ENCODE measurements around the gene SMIM20. TPM values are rescaled to one million over a fixed set of nuclear protein-coding genes. Genes with fewer than 3 reads are reported as not detected.

SMIM20 gene
- total RNA-seq, 1 experiment from 2014 or later: 27.0 TPM

DNA sequence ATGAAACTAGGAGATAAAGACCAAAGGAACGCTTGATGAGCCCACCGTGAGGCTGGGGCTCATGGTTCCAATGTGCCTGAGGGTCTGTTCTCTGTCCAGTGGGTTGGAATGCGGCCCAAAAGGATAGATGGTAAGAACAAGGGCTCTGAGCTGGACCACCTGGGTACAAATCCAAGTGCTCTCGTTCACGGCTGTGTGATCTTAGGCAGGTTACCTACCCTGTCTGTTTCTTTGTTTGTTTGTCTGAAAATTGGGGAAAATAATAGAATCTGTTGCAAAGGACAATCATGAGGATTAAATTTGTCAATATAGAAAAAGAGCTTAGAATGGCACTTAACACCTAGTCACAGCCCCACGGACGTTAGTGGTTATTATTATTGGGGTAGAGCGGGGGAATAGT is 36.0 kb downstream of the SMIM20 start:
- ChIA-PET POLR2A (ENCODE audit: unreplicated experiment) (interaction anchor here (0.7 kb wide), 1 partner anchor 84 kb away, joined by 4 read pairs; no protein-coding TSS in a partner anchor), CTCF (no interaction called here)
- ATAC-seq (no peak), DNase-seq (no peak)
- H3F3A ChIP-seq (ENCODE audit: low read length, unreplicated experiment): no peaks in the 10 kb centered on the region
- H3K4me1 ChIP-seq (ENCODE audit: insufficient read depth, low read length): peaks cover 12% of the 10 kb centered on the region
- no peak overlapping the region for H2AFZ ChIP-seq (ENCODE audit: low read length)
- no peaks in the 10 kb centered on the region for H4K20me1 ChIP-seq (ENCODE audit: low read length)
- intact Hi-C loops (cut with micrococcal nuclease): no loop called here
- no peaks in the 10 kb centered on the region for H3K9me3 ChIP-seq (ENCODE audit: low read length)
- H3K9ac ChIP-seq (ENCODE audit: low read length): no peak overlapping the region
- H3K9me2 ChIP-seq (replicated peaks; ENCODE audit: low read length): no peaks in the 10 kb centered on the region
- BruUV-seq (replicated peaks): no TSS peak
- H3K36me3 ChIP-seq (ENCODE audit: low read depth, low read length): no peaks in the 10 kb centered on the region
- no peak overlapping the region for H3K4me3 ChIP-seq (ENCODE audit: low read length)
- no peak overlapping the region for H3K27ac ChIP-seq (ENCODE audit: low read length)
- H3K4me2 ChIP-seq (ENCODE audit: low read length): no peak overlapping the region
- no peaks in the 10 kb centered on the region for H3K27me3 ChIP-seq (ENCODE audit: low read length)
- TF ChIP-seq, protein P1, sequence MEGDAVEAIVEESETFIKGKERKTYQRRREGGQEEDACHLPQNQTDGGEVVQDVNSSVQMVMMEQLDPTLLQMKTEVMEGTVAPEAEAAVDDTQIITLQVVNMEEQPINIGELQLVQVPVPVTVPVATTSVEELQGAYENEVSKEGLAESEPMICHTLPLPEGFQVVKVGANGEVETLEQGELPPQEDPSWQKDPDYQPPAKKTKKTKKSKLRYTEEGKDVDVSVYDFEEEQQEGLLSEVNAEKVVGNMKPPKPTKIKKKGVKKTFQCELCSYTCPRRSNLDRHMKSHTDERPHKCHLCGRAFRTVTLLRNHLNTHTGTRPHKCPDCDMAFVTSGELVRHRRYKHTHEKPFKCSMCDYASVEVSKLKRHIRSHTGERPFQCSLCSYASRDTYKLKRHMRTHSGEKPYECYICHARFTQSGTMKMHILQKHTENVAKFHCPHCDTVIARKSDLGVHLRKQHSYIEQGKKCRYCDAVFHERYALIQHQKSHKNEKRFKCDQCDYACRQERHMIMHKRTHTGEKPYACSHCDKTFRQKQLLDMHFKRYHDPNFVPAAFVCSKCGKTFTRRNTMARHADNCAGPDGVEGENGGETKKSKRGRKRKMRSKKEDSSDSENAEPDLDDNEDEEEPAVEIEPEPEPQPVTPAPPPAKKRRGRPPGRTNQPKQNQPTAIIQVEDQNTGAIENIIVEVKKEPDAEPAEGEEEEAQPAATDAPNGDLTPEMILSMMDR (conservative IDR thresholded peaks at IDR 0.05; ENCODE audit: low read depth, low read length): no peak
- TF ChIP-seq EZH2phosphoT487 (IDR thresholded peaks at IDR 0.05; ENCODE audit: borderline replicate concordance, low read length): no peak
- no peak for TF ChIP-seq EZH2 (IDR thresholded peaks at IDR 0.05; ENCODE audit: low read length, unreplicated experiment)
- H3K79me2 ChIP-seq (ENCODE audit: low read length): no peaks in the 10 kb centered on the region

DNA sequence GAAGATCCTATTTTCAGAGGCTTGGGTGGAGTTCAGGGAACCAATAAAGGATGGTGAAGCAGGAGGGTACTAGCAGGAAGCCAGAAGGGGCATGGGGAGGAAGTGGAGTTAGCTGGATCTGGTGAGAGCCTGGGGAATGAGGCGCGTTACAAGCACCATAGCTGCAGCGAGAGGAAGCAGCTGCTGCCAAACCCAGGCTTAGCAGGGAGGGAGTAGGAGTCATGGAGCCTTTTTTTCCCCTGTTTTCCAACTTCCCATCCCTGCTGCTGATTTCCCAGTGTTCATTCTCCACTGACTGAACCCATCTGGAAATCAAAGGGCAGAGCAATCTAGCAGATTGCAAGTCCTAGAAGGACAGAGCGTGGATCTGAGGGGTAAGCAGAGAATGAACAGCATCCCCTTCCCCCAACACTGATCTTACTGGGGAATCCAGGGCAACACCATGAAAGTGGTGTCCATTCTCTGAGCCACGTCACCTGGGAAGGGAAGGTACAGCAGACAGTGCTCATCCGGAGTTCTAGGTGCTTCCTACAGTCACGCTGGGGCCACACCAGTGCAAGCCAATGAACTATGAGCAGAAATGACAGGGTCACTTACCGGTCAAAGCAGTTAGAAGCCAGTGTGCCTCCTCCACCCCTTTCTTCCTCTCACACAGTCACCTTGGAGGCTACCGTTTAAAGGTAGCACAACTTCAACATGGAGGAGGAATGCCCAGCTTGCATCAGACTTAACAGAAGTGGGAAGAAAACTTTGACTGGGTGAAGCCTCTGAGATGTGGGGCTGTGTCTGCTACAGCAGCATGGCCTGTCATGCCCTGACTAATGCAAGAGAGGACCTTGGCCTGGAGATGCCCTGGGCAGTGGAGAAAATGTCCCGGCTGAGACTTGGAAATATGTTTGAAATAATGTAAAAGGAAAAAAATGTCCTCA is 36.7 kb downstream of the SMIM20 start:
- no peaks in the 10 kb centered on the region for H4K20me1 ChIP-seq (ENCODE audit: low read length)
- H2AFZ ChIP-seq (ENCODE audit: low read length): no peak overlapping the region
- no peak for DNase-seq
- ChIA-PET CTCF (no interaction called here), POLR2A (ENCODE audit: unreplicated experiment) (no interaction called here)
- H3K27ac ChIP-seq (ENCODE audit: low read length): no peak overlapping the region
- H3K9me3 ChIP-seq (ENCODE audit: low read length): no peaks in the 10 kb centered on the region
- H3K9me2 ChIP-seq (replicated peaks; ENCODE audit: low read length): no peaks in the 10 kb centered on the region
- no TSS peak for BruUV-seq (replicated peaks)
- intact Hi-C loops (cut with micrococcal nuclease): no loop called here
- H3K4me2 ChIP-seq (ENCODE audit: low read length): no peak overlapping the region
- no peaks in the 10 kb centered on the region for H3K27me3 ChIP-seq (ENCODE audit: low read length)
- ATAC-seq: no peak
- H3K36me3 ChIP-seq (ENCODE audit: low read depth, low read length): no peaks in the 10 kb centered on the region
- peaks cover 12% of the 10 kb centered on the region for H3K4me1 ChIP-seq (ENCODE audit: insufficient read depth, low read length)
- H3K9ac ChIP-seq (ENCODE audit: low read length): no peak overlapping the region
- H3K4me3 ChIP-seq (ENCODE audit: low read length): no peak overlapping the region
- TF ChIP-seq EZH2phosphoT487 (IDR thresholded peaks at IDR 0.05; ENCODE audit: borderline replicate concordance, low read length): no peak
- H3F3A ChIP-seq (ENCODE audit: low read length, unreplicated experiment): no peaks in the 10 kb centered on the region
- H3K79me2 ChIP-seq (ENCODE audit: low read length): no peaks in the 10 kb centered on the region

DNA sequence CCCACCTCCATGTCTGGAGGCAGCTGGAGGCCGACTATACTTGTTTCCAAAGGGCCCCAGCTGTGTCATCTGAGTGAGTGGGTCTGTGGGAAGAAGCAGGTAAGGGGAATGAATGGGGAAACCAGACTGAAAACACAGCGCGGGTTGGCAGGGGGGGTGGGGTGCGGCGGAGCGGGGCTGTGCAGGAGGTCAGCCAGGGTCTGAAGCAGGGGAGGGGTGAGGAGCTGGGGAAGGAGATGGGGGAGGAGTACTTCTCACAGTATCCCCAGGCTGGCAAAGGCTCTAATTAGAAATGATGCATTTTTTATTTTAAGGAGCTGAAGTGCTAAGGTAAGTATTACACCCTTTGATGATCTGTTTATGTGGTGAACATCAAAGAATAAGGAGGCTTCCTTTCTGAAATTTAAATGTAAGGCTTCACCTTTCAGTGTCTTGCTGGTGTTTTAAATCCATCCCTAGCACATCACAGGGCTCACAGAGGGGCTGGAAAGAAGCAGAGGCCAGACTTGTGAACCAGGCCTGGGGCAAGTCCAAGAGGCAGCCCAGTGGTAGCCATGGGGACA is 37.5 kb downstream of the SMIM20 start:
- Histone ChIP-seq H3K9me2 (replicated peaks; ENCODE audit: low read length) (no peaks in the 10 kb centered on the region), H3K27me3 (ENCODE audit: low read length) (no peaks in the 10 kb centered on the region), H3K4me1 (ENCODE audit: insufficient read depth, low read length) (peaks cover 12% of the 10 kb centered on the region), H3K4me2 (ENCODE audit: low read length) (no peak overlapping the region), H3F3A (ENCODE audit: low read length, unreplicated experiment) (no peaks in the 10 kb centered on the region), H3K79me2 (ENCODE audit: low read length) (no peaks in the 10 kb centered on the region), H3K9ac (ENCODE audit: low read length) (no peak overlapping the region), H3K36me3 (ENCODE audit: low read depth, low read length) (no peaks in the 10 kb centered on the region), H4K20me1 (ENCODE audit: low read length) (no peaks in the 10 kb centered on the region), H3K9me3 (ENCODE audit: low read length) (no peaks in the 10 kb centered on the region), H2AFZ (ENCODE audit: low read length) (no peak overlapping the region), H3K27ac (ENCODE audit: low read length) (no peak overlapping the region), H3K4me3 (ENCODE audit: low read length) (no peak overlapping the region)
- BruUV-seq (replicated peaks): no TSS peak
- no peak for DNase-seq
- no peak for ATAC-seq
- CTCF ChIA-PET: no interaction called here
- POLR2A ChIA-PET (ENCODE audit: unreplicated experiment): no interaction called here
- intact Hi-C loops (cut with micrococcal nuclease): no loop called here
- TF ChIP-seq EZH2 (IDR thresholded peaks at IDR 0.05; ENCODE audit: low read length, unreplicated experiment): no peak
- no peak for TF ChIP-seq EZH2phosphoT487 (IDR thresholded peaks at IDR 0.05; ENCODE audit: borderline replicate concordance, low read length)
- TF ChIP-seq, protein P1 (conservative IDR thresholded peaks at IDR 0.05; ENCODE audit: low read depth, low read length): no peak
